ENCODE data around the gene LEMD2. TPM values are rescaled to one million over a fixed set of nuclear protein-coding genes. Genes with fewer than 3 reads are reported as not detected.
A peak's percentile ranks its signal among the peaks of the same experiment; 100 is the strongest.

LEMD2 gene
- total RNA-seq, 1 donor = 59.2 TPM

GRCh38 chr6:33787954-33788693 is 806 bp downstream of the LEMD2 start:
- DNase-seq (ENCODE audit: low read depth) = peak; percentile 91
- H3K4me3 ChIP-seq (ENCODE audit: low read depth, low read length) = peak overlapping the region; percentile 69
- TF ChIP-seq, protein P1, sequence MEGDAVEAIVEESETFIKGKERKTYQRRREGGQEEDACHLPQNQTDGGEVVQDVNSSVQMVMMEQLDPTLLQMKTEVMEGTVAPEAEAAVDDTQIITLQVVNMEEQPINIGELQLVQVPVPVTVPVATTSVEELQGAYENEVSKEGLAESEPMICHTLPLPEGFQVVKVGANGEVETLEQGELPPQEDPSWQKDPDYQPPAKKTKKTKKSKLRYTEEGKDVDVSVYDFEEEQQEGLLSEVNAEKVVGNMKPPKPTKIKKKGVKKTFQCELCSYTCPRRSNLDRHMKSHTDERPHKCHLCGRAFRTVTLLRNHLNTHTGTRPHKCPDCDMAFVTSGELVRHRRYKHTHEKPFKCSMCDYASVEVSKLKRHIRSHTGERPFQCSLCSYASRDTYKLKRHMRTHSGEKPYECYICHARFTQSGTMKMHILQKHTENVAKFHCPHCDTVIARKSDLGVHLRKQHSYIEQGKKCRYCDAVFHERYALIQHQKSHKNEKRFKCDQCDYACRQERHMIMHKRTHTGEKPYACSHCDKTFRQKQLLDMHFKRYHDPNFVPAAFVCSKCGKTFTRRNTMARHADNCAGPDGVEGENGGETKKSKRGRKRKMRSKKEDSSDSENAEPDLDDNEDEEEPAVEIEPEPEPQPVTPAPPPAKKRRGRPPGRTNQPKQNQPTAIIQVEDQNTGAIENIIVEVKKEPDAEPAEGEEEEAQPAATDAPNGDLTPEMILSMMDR (IDR thresholded peaks at IDR 0.05; ENCODE audit: insufficient read depth, low read depth, low read length) = no peak

DNA sequence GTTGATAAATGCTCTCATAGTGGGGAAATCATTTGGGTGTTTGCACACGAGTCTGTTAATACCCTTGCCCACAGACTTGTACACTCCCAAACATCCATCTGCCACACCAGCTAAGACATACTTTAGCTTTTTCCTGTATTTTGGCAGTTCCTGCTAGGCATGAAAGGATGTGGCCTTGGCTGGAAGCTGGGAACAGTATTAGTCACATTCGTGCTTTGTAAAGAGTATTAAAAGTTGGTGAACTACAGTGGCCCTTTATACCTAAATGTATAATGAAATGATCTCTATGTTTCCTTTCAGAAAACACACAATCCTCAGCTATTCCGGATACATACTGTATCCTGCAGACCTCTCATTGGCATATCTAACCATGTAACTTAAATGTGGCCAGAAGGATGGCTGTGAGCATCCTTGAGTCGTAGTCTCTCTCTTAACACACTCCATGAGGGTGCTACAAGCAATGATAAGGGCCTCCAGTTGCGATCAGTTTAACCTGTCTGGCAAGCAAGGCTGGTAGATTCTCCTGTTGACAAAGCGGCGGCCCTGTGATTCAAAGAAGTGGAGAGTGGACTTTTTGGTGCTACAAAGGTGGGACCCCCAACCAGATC is 1.5 kb downstream of the LEMD2 start:
- peak; percentile 30 for DNase-seq (ENCODE audit: low read depth)
- peak overlapping the region; percentile 69 for H3K4me3 ChIP-seq (ENCODE audit: low read depth, low read length)
- TF ChIP-seq, protein P1 (IDR thresholded peaks at IDR 0.05; ENCODE audit: insufficient read depth, low read depth, low read length) = no peak

GRCh38 chr6:33786736-33787135 is 2.2 kb downstream of the LEMD2 start:
- TF ChIP-seq, protein P1 (IDR thresholded peaks at IDR 0.05; ENCODE audit: insufficient read depth, low read depth, low read length) = no peak
- no peak for DNase-seq (ENCODE audit: low read depth)
- H3K4me3 ChIP-seq (ENCODE audit: low read depth, low read length) = no peak overlapping the region

GRCh38 chr6:33785778-33786177 is 3.2 kb downstream of the LEMD2 start:
- peak; percentile 79 for DNase-seq (ENCODE audit: low read depth)
- TF ChIP-seq, protein P1 (IDR thresholded peaks at IDR 0.05; ENCODE audit: insufficient read depth, low read depth, low read length) = no peak
- H3K4me3 ChIP-seq (ENCODE audit: low read depth, low read length) = no peak overlapping the region

DNA sequence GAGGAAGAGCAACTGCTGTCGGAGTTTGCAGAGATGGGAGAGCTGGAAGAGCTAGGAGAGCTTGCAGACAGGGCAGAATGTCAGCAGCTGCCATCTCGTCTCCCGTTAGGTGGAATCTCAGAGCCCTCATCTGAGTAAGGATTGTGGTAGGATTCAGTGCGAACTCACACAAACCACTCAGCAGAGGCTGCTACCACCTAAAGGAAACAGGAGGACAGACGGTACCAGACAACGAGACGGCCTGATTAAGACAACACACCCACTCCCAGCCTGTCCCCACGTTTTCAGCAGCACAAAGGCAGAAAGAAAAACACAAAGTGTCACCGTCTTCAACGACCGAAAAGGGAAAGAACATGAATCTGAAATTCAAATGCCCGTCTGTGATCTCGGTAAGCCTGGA is 4.1 kb downstream of the LEMD2 start:
- H3K4me3 ChIP-seq (ENCODE audit: low read depth, low read length) = no peak overlapping the region
- TF ChIP-seq, protein P1 (IDR thresholded peaks at IDR 0.05; ENCODE audit: insufficient read depth, low read depth, low read length) = no peak
- no peak for DNase-seq (ENCODE audit: low read depth)

DNA sequence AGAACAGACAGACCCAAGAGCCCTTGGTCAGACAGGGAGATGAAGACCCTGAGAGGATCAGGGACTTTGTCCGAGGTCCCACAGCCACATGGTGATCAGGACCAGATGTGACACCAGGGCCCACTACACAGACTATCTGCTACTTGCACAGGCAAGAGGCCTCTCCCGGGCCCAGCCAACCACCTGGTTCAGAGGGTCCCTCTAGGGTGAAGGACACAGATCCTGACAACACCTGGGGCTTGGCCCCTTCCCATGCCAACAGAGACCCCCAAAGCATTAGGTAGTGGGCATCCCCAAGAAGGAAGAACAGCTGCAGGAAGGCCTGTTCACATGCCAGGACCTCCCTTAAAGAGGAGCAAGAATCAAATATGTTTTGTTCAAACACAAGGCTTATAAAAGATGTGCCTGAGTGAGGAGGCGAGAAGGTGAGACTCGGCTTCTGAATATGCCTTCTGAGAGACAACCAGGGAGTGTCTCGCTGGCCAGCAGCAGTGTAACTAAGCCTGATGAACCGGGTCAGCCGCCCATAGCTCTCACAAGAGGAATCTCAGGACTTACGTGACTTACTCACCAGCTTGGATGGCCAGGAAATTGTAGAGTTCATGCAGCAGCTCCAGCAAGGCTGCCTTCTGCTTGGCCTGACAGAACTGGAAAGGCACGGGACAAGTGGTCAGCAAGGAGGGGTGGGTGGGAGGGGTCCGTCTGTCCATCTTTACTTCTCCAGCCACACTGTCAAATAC is 5.0 kb downstream of the LEMD2 start:
- TF ChIP-seq, protein P1 (IDR thresholded peaks at IDR 0.05; ENCODE audit: insufficient read depth, low read depth, low read length) = no peak
- no peak overlapping the region for H3K4me3 ChIP-seq (ENCODE audit: low read depth, low read length)
- DNase-seq (ENCODE audit: low read depth) = no peak
